ENCODE measurements around the gene WWP2.

- no peak for TF ChIP-seq YY1 (IDR thresholded peaks at IDR 0.05; ENCODE audit: low read depth)
- TF ChIP-seq TAF1 (IDR thresholded peaks at IDR 0.05; ENCODE audit: low read depth) = no peak
- TF ChIP-seq RAD21 (IDR thresholded peaks at IDR 0.05; ENCODE audit: low read depth) = no peak
These were observed 34.2 kb upstream of the WWP2 start for GRCh38 chr16:69727916-69728270.
